Testis (tissue), 3 donors: Measurements from ENCODE around the gene RUSC1. TPM values are rescaled to one million over a fixed set of nuclear protein-coding genes. Genes with fewer than 3 reads are reported as not detected.

Source experiments
- DNase-seq: peaks from one replicate; pipeline ENCODE4 v3.0.0-alpha.2; 2019
- H3K27ac ChIP-seq, 2 donors: fragments of 200-600 bp; sonication (generic); one replicate each; pipeline ENCODE4 v1.5.1; 2019
- H3K27me3 ChIP-seq: fragments of 200-600 bp; sonication (generic); one replicate; pipeline ENCODE4 v1.5.1; 2019
- H3K36me3 ChIP-seq: fragments of 200-600 bp; sonication (generic); one replicate; pipeline ENCODE4 v1.5.1; 2017; ENCODE audit warnings: low read depth; ENCODE audit errors: missing control alignments
- H3K4me1 ChIP-seq: fragments of 200-600 bp; sonication (generic); one replicate; pipeline ENCODE4 v1.5.1; 2019
- H3K4me3 ChIP-seq, 2 donors: fragments of 200-600 bp; sonication (generic); one replicate each; pipeline ENCODE4 v1.5.1; 2017 to 2019
- H3K9me3 ChIP-seq: fragments of 200-600 bp; sonication (generic); one replicate; pipeline ENCODE4 v1.5.1; 2017
- POLR2A ChIP-seq: fragments of 450-650 bp; IDR thresholded peaks from one replicate; pipeline ENCODE4 v1.6.1; 2017; ENCODE audit warnings: antibody characterized with exemption, mild to moderate bottlenecking, moderate library complexity
- WGBS, 2 donors: methylation state at CpG; one replicate each; pipeline ENCODE4 v1.1.5; 2018; 5-methylcytosine and 5-hydroxymethylcytosine counted together
- intact Hi-C: fragments of 100-400 bp; cut with DNase I; formaldehyde crosslinking; loops from one replicate; pipeline ENCODE4 v1.15.1; 2023; ENCODE audit warnings: low total_unique reads
- polyA plus RNA-seq: library from polyadenylated mRNA; stranded (reverse); fragments of 350-450 nt; fragmentation: Illumina TruSeq; extraction: RNeasy Lipid Tissue Mini Kit (QIAGEN cat#74804); gene quantifications from one replicate; pipeline ENCODE4 v1.2.3, GENCODE V29; 2014; ENCODE audit warnings: low read depth, low replicate concordance; ENCODE audit not compliant: insufficient read depth
- total RNA-seq, 2 donors: library from RNA; depleted of rRNA; stranded (reverse); fragments of >200 nt; gene quantifications; one replicate each; pipeline ENCODE4 v1.2.3, GENCODE V29; 2016
- TF ChIP-seq, protein P1 (sequence below), 3 experiments: fragments of 450-650 bp in 2 of 3; fragments of 200-600 bp in 1 of 3; sonication (generic) in 1 of 3; IDR thresholded peaks; one replicate each; pipeline ENCODE4 v1.5.1; 2016 to 2019; ENCODE audit warnings: antibody characterized with exemption in 3 of 3, mild to moderate bottlenecking in 2 of 3, moderate library complexity in 1 of 3

The RUSC1 gene
- total and polyA plus RNA-seq, 3 donors from 2014 or later: 10.8 to 14.9 (median 13.9) TPM

DNA sequence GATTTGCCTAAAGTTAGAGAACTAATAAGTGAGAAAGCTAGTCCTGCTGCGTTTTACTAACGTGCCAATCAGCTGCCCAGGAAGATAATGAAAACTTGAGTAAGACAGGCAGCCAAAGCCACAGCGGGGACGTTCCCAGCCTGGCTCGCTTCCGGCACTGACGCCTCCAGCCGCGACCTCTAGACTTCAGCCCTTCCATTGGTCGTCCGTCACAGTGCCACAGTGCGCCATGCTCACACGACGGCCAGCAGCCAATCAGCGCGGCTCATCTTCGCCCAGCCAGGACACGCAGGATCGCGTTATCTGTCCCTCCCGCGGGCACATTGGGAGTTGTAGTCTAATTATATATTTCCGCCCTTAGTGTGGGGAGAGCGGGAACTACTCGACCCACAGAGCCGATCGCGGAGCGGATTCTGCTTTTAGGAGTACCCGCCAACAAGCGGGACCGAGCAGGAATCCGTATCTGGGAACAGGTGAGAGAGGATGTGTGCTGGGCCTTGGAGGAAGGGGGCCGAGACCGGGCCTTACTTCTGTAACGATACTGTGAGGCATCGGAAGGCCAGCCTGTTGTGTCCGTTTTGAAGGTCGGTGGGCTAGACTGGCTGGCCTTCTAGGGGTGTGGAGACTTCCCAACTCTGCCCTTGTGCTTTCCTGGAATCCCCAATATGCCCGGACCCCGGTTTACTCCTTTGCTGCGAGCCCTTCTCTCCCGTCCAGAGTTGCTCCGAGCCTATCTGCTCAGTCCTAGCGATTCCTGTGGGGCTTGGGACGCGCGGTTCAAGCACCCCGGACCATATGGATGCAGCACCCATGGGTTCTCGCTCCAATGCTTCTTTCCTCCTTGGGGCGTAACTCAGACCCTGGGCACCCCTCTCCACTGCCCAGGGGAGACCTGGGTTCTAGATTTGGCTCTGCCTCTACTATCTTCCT is 11.9 kb upstream of the RUSC1 start, which contains the start of gene FDPS:
FDPS (plus strand) TSS at position 374 of the 930 bp plus-strand sequence. CDS start 924 bp downstream, outside the sequence.
- Histone ChIP-seq H3K36me3 (no peaks in the 10 kb centered on the region), H3K27ac (peak within 1 kb of the TSS; percentile 84 to 86), H3K4me3 (peak within 1 kb of the TSS; percentile 76 to 88), H3K4me1 (peaks cover 9% of the 10 kb centered on the region), H3K27me3 (no peaks in the 10 kb centered on the region), H3K9me3 (no peaks in the 10 kb centered on the region)
- 0% methylated on average over 28 to 51 of the region's 51 CpGs for WGBS, 2 donors
- TF ChIP-seq, protein P1, sequence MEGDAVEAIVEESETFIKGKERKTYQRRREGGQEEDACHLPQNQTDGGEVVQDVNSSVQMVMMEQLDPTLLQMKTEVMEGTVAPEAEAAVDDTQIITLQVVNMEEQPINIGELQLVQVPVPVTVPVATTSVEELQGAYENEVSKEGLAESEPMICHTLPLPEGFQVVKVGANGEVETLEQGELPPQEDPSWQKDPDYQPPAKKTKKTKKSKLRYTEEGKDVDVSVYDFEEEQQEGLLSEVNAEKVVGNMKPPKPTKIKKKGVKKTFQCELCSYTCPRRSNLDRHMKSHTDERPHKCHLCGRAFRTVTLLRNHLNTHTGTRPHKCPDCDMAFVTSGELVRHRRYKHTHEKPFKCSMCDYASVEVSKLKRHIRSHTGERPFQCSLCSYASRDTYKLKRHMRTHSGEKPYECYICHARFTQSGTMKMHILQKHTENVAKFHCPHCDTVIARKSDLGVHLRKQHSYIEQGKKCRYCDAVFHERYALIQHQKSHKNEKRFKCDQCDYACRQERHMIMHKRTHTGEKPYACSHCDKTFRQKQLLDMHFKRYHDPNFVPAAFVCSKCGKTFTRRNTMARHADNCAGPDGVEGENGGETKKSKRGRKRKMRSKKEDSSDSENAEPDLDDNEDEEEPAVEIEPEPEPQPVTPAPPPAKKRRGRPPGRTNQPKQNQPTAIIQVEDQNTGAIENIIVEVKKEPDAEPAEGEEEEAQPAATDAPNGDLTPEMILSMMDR (IDR thresholded peaks at IDR 0.05): peak in 2 of 3 experiments; percentile 42 to 69
- peak; percentile 2 for TF ChIP-seq POLR2A
- intact Hi-C loops: no loop called here
- peak; percentile 99 for DNase-seq

DNA sequence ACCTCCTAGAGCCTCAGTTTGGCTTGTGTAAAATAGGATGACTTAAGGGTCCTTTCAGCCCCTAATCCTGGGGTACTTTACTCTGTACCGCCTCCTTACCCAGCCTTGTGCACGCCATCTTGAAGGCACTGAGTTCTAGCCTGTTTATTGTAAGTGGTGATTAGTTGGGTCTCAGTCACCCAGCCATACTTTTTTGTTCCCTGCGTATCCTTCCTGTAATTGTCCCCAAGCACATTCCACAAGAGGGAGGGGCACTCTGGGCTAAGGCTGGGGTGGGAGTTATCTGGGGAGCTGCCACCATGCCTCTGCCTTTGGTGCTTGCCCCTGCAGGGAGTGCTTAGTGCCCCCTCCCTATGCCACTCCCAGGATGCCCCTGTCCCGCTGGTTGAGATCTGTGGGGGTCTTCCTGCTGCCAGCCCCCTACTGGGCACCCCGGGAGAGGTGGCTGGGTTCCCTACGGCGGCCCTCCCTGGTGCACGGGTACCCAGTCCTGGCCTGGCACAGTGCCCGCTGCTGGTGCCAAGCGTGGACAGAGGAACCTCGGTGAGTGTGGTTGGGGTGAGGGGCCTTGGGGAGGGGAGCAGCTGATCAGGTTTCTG is 11.2 kb upstream of the RUSC1 start:
- peaks cover 9% of the 10 kb centered on the region for H3K4me1 ChIP-seq
- no peaks in the 10 kb centered on the region for H3K27me3 ChIP-seq
- TF ChIP-seq, protein P1 (IDR thresholded peaks at IDR 0.05): no peak
- TF ChIP-seq POLR2A: no peak
- WGBS, 2 donors: 14 to 20% methylated on average over 10 to 11 of the region's 11 CpGs
- intact Hi-C loops: no loop called here
- H3K9me3 ChIP-seq: no peaks in the 10 kb centered on the region
- H3K27ac ChIP-seq: peak overlapping the region; percentile 84 to 86
- no peak for DNase-seq
- no peaks in the 10 kb centered on the region for H3K36me3 ChIP-seq
- H3K4me3 ChIP-seq: peak overlapping the region; percentile 76 to 88

DNA sequence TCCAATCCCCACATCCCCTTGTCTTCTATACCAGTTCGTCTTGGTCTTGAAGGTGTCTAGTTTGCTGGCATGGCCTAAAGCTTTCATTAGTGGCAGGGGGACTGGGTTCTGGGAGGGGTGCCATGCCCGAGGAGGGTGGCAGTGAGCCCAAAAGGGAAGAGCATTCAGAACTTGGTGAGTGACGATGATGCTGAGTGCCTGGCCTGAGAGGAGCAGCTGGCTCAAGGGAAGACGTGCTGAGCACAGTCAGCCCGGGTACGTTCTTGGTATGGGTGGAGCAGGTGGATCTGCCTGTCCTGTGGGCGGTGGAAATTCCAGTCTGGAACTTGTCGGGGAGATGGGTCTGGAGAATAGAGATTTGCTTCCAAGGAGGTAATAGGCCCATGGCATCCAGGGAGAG is 7.4 kb upstream of the RUSC1 start:
- TF ChIP-seq, protein P1 (IDR thresholded peaks at IDR 0.05): no peak
- no peak for TF ChIP-seq POLR2A
- Histone ChIP-seq H3K9me3 (no peaks in the 10 kb centered on the region), H3K4me1 (peaks cover 9% of the 10 kb centered on the region), H3K27ac (no peak overlapping the region), H3K4me3 (no peak overlapping the region), H3K27me3 (no peaks in the 10 kb centered on the region), H3K36me3 (no peaks in the 10 kb centered on the region)
- intact Hi-C loops: no loop called here
- no peak for DNase-seq
- WGBS, 2 donors: 71 to 89% methylated on average over 8 of the region's 8 CpGs

DNA sequence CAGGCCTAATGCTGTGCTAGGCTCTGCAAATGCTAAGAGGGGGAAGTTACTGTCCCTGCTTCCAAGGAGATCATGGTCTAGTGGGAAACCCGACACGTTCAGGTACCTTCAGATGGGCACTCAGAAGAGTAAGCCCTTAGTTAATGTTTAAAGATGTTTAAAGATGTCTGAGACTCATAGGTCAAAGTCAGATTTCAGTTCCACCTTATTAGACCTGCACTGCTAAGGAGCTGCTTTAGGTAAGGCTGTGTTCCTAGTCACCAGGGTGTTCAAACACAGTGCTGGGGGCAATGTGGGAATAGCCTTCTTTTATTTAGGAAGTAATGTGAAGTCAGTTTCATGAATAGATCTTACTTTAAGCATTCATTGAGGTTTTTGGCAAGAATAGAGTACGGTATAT is 3.8 kb upstream of the RUSC1 start:
- TF ChIP-seq POLR2A: no peak
- TF ChIP-seq, protein P1 (IDR thresholded peaks at IDR 0.05): no peak
- H3K4me1 ChIP-seq: peaks cover 6% of the 10 kb centered on the region
- H3K27me3 ChIP-seq: no peaks in the 10 kb centered on the region
- intact Hi-C loops: no loop called here
- H3K9me3 ChIP-seq: no peaks in the 10 kb centered on the region
- no peaks in the 10 kb centered on the region for H3K36me3 ChIP-seq
- DNase-seq: no peak
- 87 to 93% methylated on average over 3 of the region's 3 CpGs for WGBS, 2 donors
- H3K4me3 ChIP-seq: no peak overlapping the region
- no peak overlapping the region for H3K27ac ChIP-seq
